ENCODE measurements around the gene HBS1L.

HBS1L gene

GRCh38 chr6:134950482-134950881, 104.1 kb downstream of the HBS1L start:
- H3K36me3 ChIP-seq (ENCODE audit: control insufficient read depth, insufficient read depth, low read length), result no peaks in the 10 kb centered on the region
- H3K27me3 ChIP-seq (replicated peaks; ENCODE audit: control insufficient read depth, insufficient read depth, low read length), result no peaks in the 10 kb centered on the region
- H3K4me3 ChIP-seq (replicated peaks; ENCODE audit: low read depth, low read length), result no peak overlapping the region
- no peak for TF ChIP-seq CTCF (IDR thresholded peaks at IDR 0.05; ENCODE audit: insufficient read depth, low read length, poor library complexity, severe bottlenecking)
- DNase-seq (ENCODE audit: extremely low read depth, insufficient read length), result no peak

- Histone ChIP-seq H3K36me3 (ENCODE audit: control insufficient read depth, insufficient read depth, low read length) (no peaks in the 10 kb centered on the region), H3K27me3 (replicated peaks; ENCODE audit: control insufficient read depth, insufficient read depth, low read length) (no peaks in the 10 kb centered on the region), H3K4me3 (replicated peaks; ENCODE audit: low read depth, low read length) (no peak within 1 kb of the TSS)
- DNase-seq (ENCODE audit: extremely low read depth, insufficient read length), result no peak
- no peak for TF ChIP-seq CTCF (IDR thresholded peaks at IDR 0.05; ENCODE audit: insufficient read depth, low read length, poor library complexity, severe bottlenecking)
Observed at GRCh38 chr6:134949927-134950326, 104.7 kb downstream of the HBS1L start, which contains the start of gene ALDH8A1. Gene ALDH8A1 (minus strand): TSS chr6:134950101. CDS start chr6:134950053, 48 bp downstream.

GRCh38 chr6:134948691-134949090, 105.9 kb downstream of the HBS1L start:
- H3K27me3 ChIP-seq (replicated peaks; ENCODE audit: control insufficient read depth, insufficient read depth, low read length), result no peaks in the 10 kb centered on the region
- H3K36me3 ChIP-seq (ENCODE audit: control insufficient read depth, insufficient read depth, low read length), result no peaks in the 10 kb centered on the region

GRCh38 chr6:134948142-134948541, 106.5 kb downstream of the HBS1L start:
- no peaks in the 10 kb centered on the region for H3K36me3 ChIP-seq (ENCODE audit: control insufficient read depth, insufficient read depth, low read length)
- DNase-seq (ENCODE audit: extremely low read depth, insufficient read length), result no peak
- H3K27me3 ChIP-seq (replicated peaks; ENCODE audit: control insufficient read depth, insufficient read depth, low read length), result no peaks in the 10 kb centered on the region
- no peak overlapping the region for H3K4me3 ChIP-seq (replicated peaks; ENCODE audit: low read depth, low read length)
- no peak for TF ChIP-seq CTCF (IDR thresholded peaks at IDR 0.05; ENCODE audit: insufficient read depth, low read length, poor library complexity, severe bottlenecking)

More at GRCh38 chr6:134948691-134949090, 105.9 kb downstream of the HBS1L start:
- no peak for TF ChIP-seq CTCF (IDR thresholded peaks at IDR 0.05; ENCODE audit: insufficient read depth, low read length, poor library complexity, severe bottlenecking)
- no peak for DNase-seq (ENCODE audit: extremely low read depth, insufficient read length)
- no peak overlapping the region for H3K4me3 ChIP-seq (replicated peaks; ENCODE audit: low read depth, low read length)

- no peak for DNase-seq (ENCODE audit: extremely low read depth, insufficient read length)
- no peak for TF ChIP-seq CTCF (IDR thresholded peaks at IDR 0.05; ENCODE audit: insufficient read depth, low read length, poor library complexity, severe bottlenecking)
Observed at GRCh38 chr6:134945045-134945444, 109.6 kb downstream of the HBS1L start.

GRCh38 chr6:134943522-134944111, 111.0 kb downstream of the HBS1L start:
- H3K4me3 ChIP-seq (replicated peaks; ENCODE audit: low read depth, low read length), result no peak overlapping the region
- TF ChIP-seq CTCF (IDR thresholded peaks at IDR 0.05; ENCODE audit: insufficient read depth, low read length, poor library complexity, severe bottlenecking), result no peak
- DNase-seq (ENCODE audit: extremely low read depth, insufficient read length), result no peak
- no peaks in the 10 kb centered on the region for H3K36me3 ChIP-seq (ENCODE audit: control insufficient read depth, insufficient read depth, low read length)
- no peaks in the 10 kb centered on the region for H3K27me3 ChIP-seq (replicated peaks; ENCODE audit: control insufficient read depth, insufficient read depth, low read length)

More at GRCh38 chr6:134945045-134945444, 109.6 kb downstream of the HBS1L start:
- no peaks in the 10 kb centered on the region for H3K36me3 ChIP-seq (ENCODE audit: control insufficient read depth, insufficient read depth, low read length)
- H3K4me3 ChIP-seq (replicated peaks; ENCODE audit: low read depth, low read length), result no peak overlapping the region
- H3K27me3 ChIP-seq (replicated peaks; ENCODE audit: control insufficient read depth, insufficient read depth, low read length), result no peaks in the 10 kb centered on the region

All from GM06990 (cell line).